NCI-H524 treated with DMSO at 0.1 percent for 48 hours (cell line): Measurements from ENCODE around the gene SMARCC1.

Experiments used
- DNase-seq: peaks from one replicate; lab custom pipeline; 2025; lab: John Stamatoyannopoulos, UW

The SMARCC1 gene

DNA sequence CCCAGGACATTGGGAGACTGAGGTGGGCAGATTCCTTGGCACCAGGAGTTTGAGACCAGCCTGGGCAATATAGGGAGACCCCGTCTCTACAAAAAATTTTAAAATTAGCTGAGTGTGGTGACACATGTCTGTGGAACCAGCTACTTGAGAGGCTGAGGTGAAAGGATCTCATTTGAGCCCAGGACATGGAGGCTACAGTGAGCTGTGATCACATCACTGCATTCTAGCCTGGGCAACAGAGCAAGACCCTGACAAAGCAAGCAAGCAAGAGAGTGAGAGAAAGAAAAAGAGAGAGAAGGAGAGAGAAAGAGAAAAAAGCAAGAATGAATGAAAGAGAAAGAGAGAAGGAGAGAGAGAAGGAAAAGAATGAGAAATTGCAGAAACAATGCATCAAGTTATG lies 150.9 kb downstream of the SMARCC1 start:
- no peak for DNase-seq

DNA sequence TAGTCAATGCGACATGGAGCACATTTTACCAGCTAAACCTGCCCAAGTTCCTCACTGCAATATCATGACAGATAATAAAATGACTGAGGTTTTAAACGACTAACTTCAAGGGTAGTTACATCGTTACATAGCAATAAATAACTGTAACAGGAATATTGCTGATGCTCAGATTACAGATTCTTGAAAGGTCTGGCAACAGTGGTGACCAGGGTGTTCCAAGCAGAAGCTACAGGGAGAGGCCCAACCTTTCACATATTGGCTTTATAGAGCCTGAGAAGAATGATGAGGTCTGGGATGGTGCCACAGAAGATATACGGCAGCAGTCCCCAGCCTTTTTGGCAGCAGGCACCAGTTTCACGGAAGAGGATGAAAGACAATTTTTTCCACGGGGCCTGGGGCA lies 151.9 kb downstream of the SMARCC1 start:
- DNase-seq = no peak

DNA sequence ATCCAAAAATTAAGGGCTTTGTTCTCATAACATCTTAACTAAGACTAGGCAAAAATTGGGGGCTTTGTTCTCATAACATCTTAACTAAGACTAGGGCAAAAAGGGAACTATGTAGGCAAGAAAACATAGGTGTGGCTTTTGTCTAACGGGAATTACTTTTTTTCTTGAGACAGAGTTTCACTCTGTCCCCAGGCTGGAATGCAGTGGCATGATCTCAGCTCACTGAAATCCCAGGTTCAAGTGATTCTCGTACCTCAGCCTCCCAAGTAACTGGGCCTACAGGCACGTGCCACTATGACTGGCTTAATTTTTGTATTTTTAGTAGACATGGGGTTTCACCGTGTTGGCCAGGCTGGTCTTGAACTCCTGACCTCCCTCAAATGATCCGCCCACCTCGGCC lies 153.3 kb downstream of the SMARCC1 start:
- DNase-seq = no peak

DNA sequence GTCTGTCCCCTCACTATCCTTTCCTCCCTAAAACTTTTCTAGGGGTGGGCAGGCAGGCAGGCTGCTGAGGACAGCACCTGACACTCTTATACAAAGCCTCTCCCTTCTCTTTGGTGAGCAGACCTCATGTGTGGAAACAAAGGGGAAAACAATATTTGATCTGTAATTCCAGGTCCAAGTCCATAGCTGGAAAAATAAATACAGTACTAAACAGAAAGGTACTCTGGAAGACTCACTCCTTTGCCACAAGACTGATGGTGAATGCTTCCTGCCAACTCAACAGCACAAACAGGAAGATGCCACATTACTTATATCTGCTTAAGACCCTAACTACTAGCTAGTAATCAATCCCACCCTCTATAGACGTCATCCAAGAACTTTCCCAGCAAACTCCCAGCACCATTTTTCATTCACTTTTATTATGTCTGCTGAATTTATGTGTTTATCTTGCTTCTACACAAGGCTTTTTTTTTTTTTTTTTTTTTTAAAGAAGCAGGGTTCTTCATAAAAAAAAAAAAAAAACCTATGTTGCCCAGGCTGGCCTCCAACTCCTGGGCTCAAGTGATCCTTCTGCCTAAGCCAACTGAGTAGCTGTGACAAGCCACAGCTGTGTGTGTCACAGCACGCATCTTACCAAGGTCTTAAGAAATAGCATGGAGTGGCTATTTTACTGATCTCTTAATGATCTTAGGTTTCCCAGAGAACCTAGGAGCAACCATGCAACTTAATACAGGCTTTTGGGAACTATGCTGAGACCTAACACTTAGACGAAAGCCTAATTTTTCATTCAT lies 158.8 kb downstream of the SMARCC1 start:
- no peak for DNase-seq

DNA sequence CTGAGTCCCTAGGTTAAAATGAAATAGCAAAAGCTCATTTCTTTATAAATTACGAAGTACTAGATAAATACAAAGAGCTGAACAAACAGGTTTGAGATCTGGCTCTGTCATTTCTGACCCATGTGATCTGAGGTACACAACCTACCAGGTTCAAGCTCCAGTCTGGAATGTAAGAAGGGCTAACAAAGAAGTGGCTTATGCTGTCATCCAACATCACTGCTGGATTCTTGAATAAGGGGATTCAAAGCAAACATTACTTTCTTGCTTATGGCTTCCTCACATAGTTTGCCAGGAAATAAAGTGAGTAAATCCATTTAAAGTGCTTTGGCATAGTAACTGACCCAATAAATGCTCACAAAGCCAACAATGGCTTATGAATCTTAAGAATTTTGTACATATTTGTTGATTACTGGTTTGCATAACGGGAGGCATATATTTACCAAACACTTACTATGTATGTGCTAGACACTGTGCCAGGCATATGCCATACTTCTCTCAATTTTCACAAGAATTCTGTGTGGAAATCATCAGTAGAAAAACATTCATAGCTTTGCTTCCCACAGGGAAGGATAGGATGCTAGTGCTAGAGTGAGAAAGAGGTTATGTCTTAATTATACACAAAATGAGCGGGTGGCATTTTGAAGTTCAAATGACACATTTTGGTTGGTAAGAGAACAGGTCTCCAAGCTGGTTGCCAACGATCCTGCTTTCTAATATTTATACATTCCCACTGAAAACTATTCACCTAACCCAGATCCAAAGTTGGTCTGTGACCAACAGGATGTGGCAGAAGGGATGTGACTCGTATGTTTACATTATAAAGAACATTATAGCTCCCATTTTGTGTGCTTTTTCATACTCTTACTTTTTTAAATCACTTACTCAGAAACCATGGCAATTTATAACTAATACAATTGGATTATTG lies 164.3 kb downstream of the SMARCC1 start:
- DNase-seq = no peak

DNA sequence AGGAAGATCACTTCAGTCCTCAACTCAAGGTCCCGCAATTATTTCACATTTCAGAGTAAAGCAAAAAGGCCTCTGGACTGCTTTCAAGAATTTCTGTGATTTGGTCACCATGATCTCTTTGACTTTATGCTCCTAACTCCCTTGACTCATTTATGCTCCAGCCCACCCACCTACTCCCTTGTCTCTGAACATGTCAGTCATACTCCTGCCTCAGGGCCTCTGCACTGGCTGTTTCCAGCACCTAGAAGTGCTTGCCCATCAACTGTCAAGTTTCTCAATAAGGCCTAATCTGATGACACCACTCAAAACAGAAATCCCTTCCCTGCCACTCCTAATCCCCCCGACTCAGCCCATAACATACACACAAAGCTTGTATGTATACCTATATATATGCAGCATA lies 166.9 kb downstream of the SMARCC1 start:
- no peak for DNase-seq

DNA sequence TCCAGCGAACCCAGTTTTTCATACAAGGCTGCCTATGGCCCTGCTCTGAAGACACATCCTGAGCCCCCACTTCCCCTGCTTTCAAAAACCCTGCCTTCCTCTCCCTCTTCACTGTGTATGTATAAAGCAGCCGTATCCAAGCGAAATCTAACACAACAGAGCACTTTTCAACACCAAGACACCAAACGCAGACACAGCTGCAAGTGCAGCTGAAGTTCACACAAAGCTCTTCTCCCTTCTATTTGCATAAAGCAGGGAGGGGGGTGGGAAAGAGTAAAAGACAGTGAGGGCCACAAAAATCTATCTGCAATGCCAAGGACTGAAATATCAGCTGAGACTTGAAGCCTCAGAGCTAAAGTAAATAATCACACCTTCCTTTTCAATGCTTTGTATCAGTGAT lies 168.0 kb downstream of the SMARCC1 start:
- no peak for DNase-seq

DNA sequence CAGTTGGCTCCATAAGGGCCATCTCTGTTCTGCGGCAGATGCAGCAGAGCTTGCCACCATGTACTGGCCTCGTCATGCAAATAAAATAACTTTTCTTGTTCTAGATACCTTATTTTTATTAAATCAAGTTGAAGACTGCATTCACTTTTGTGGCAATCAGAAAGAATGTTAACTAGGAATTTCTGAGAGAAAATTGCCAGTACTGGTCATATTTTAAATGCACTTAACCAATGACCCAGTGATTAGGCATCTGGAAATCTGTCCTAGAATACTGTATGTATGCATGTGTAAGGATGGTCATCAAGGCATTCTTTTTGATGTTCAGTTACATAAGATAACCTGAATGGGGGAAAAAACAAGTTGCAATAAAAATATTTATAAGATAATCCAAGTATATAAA lies 168.8 kb downstream of the SMARCC1 start:
- DNase-seq = no peak

DNA sequence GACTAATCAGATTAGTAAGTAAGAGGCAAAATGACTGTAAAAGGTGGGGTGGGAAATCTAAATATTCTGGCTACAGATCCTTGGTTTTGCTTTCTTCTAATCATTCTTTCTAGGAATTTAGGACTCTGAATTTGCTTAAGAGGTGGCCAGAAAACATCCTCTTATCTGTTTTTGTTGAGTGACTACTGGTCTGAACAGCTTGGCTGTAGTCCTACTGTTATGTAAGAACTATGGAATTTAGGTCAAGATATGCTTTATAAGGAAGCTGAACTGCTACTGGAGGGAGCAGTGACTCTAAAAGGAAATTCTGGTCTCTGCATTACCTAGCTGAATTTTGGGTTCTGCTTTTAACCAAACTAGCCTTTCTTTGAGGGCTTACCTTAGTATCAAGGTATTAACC lies 169.5 kb downstream of the SMARCC1 start:
- DNase-seq = no peak

DNA sequence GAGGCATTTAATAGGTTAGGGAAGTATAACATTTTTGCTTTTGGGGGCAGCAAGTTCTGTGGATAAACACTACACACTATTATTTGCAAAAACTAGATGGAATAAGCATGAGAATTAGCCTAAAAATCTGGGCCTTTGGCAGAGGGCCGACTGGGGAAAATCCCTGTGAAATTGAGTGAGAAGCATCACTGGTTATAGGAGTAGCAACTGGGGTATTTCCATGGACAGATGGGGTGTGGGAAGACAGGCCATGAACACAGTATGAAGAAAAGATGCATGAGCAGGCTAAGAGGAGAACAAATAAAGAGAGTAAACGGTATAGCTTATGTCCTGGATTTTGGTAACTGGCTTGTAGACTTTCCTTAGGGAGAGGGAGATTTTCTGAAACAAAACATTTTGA lies 170.1 kb downstream of the SMARCC1 start:
- no peak for DNase-seq

DNA sequence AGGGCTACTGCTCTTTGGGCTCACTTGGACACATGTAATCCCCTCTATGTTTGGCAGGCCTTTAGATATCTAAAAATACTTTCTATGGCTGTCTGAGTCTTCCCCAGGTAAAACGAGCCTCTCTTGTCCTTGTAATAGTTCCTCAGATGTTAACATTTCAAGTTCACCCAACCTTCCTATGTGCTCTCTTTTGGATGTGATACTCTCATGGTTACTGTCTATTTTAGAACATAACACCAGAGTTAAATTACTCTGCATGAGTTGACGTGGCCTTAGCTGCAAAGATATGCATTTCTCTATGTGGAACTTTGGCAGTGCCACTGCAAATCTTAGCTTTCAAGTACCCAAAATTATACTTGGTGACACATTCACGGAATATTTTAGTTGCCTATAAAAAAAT lies 171.1 kb downstream of the SMARCC1 start:
- no peak for DNase-seq

DNA sequence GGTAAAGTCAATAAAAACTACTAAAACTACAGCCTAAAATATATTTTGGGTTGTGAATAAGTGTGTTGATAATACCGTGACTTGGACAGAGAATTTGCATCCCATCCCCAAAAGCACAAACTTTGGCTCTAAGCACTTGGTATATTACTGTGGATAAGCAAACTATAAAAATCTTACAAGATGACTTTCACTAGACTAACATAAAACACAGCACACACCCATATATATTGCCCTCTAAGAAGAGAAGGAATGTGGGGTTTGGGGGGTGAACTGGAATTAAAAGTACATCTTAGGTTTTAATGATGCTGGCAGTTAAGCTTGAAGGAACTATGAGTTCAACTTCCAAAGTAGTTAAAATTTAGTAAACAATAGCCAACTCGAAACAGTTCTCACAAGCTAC lies 174.4 kb downstream of the SMARCC1 start:
- DNase-seq = no peak

DNA sequence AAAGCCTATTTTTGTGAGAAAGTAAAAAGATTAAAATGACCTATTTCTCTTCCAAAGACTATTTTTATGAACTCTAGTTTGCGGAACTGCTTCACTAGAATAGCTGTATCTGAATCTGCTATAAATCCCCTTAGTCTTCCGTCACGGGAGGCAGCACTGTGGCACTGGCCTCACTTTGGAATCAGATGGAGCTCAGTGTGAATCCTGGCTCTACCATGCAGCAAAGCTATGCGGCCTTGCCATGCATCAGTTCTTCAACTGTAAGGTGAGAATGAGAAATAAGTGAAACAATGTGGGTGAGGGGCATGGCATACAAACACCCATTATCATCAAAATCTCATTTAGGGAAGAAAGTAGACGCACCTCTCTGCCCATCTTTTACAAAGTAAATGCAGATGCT lies 175.5 kb downstream of the SMARCC1 start:
- no peak for DNase-seq

DNA sequence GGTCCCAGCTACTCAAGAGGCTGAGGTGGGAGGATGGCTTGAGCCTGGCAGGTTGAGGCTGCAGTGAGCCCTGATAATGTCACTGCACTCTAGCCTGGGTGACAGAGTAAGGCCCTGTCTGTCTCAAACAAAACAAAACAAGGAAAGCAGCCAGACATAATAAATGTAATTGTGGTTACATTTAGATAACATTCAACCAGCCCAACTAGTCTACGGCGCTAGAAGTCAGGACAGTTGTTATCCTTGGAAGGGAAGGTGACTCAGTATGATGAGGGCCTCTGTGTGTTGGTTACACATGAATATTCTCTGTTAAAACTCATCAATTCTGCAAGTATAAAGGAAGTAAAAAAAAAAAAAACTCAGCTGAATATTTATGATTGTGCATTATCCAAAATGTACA lies 176.0 kb downstream of the SMARCC1 start:
- DNase-seq = no peak

DNA sequence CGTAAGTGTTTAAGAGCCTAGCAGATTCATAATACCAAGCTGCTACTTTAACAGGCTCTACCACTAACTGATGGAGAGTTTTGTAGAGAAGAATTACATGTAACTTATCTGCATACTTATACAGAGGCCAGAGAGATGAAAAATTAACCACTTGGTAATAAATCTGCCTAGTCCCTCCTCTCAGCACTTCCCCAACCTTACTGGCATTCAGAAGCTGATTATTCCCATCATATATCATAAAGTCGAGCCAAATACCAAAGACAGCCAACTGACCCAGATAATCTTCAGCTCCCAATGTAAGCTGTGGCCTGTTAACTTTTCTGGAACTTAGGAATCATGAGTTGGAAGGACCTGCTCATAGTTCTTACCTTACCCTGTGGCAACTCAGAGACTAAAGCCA lies 177.5 kb downstream of the SMARCC1 start:
- DNase-seq = no peak

DNA sequence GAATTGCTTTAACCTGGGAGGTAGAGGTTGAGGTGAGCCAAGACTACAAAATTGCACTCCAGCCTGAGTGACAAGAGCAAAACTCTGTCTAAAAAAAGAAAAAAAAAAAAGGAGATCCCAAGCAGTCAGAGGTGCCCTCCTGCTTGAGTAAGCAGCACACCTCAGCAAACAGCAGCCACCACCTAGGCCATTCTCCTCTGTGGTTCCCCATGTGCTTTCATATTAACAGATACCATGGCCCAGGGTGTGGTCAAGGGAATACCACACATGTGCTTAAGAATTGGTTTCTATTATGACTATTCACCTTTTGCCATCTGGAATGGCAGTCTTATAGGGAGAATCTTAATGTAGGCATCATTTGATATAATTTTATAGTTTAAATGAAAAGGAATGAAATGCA lies 178.4 kb downstream of the SMARCC1 start:
- no peak for DNase-seq

DNA sequence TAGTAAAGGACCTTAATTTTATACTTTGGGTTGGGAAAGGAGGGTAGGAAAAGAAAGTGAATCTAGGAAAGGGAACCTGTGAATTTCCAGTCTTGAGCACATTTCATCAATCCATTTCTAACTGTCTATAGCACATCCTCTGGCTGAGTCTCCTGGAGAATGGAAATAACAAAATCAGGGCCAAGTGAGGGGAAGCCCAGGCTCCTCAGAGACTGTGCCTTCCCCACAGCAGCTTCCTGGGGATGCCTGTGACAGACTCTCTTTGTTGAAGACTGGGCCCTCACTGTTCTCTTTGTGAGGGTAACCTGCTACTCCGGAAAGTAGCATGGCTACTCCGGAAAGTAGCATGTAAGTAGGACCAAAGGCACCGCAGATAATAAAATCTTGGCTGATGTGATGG lies 180.4 kb downstream of the SMARCC1 start:
- no peak for DNase-seq

DNA sequence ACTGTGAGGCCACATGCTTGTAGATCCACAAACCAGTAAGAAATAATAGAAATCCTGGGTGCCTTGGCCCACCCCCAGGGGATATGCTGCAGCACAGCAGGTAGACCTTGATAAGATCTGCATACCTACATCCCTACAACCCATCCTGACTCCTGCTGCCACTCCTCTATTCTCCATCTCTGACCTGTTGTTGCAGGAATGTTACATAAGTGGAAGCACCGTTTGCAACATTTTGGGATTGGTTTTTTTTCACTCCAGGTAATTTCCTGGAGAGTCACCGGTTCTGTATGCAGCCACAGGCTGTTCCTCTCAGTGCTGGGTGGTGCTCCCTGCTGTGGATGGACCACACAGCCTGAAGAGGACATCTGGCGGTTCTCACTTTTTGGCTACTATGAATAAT lies 186.9 kb downstream of the SMARCC1 start:
- no peak for DNase-seq

DNA sequence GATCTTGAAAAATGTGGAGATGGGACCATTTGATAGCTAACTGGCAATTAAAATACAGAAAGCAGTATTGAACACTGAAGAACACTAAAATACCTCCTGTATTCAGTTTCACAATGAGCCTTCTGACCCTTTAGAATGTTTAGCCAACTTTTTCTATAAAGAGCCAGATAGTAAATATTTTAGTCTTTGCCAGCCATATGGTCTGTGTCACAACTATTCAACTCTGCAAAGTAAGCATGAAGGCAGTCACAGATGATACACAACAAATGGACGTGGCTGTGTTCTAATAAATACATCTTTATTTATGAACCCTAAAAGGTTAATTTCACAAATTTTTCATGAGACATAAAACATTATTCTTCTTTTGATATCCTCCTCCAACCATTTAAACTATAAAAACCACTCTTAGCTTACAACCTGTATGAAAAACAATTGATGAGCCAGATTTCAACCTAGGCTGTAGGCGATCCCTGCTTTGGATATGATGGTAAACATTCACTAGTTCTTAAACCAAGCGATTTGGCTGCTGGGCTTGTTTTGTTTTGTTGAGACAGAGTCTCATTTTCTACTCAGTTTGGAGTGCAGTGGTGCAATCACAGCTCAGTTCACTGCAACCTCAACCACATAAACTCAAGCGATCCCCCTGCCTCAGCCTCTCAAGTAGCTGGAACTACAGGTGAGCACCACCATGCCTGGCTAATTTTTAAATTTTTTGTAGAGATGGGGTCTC lies 189.5 kb downstream of the SMARCC1 start:
- DNase-seq = no peak

DNA sequence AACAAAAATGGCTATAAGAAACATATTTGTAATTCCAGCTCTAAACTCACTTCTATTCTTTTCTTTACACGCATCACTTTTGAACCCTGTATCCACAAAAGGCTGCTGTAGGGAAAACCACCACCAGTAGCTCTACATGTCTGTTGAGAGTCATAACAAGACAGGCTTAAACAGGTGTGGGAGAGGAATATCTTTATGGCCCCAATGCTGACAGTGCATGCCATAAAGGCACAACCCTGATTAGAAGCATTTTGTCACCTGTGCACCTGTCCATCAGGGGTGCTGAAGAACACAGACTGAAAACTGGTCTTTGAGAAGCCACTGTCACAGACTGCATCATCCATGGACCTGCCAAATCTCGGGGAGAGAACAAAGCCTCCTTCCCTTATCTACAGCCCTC lies 191.5 kb downstream of the SMARCC1 start:
- DNase-seq = no peak

DNA sequence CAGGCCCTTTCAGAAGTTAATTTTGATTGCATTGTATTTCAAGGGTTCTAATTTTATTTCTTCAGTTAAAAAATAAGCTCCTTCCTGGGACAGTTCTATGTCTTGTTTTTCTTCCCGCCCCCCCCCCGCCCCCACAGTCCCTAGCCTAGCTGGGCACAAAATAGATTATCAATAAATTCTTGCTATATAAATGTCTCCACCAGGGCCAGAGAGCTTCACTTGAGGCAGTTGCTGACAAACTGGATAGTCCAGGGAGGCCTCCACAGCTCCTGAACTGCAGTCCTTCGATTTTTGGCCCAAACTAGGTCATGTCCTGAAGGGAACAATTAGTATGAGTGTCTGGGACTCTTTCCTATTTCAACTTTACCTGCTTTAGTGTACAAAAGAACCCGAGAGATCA lies 193.1 kb downstream of the SMARCC1 start:
- DNase-seq = no peak

DNA sequence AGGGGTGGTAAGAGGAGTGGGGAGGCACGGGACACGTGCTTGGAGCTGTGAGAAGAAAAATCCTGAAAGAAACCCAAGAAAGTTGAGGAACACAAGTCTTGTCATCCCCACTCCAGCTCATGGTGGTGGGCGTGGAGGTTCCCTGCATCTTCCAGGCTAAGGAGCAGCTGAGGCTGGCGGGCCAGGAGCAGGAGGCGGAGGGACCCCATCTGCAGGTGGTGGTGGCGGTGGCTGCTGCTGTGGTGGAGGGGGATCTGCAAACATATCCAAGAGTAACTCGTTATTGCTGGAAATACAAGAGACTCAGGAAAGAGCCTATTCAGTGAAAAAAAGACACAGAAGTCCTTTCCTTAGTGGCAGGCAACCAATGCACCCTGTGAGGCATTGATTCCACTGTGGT lies 193.6 kb downstream of the SMARCC1 start:
- DNase-seq = no peak

DNA sequence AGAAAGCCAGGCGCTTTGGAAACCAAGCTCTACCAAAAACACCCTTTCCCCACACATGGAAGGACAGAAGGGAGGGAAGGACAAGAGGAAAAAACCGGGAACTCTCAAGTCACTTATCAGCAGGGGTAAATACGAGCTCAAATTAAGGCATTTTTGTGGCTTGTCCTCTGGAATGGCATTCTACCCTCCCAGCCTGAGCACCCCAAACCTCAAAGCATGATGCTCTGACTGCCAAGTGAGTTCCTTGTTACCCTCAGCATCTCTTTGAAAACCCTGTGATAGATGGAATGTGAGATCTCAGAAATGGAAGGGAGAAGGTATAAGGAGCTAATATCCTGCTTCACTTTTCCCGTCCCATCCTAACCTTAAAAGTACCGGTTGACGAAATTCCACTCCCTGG lies 194.9 kb downstream of the SMARCC1 start:
- no peak for DNase-seq
